Measurements from ENCODE around the gene NPTXR.
"Not testable (repeated sequence)": the region's sequence is repeated elsewhere in the genome, so short reads cannot be mapped to it uniquely, and the experiment has no call there.

NPTXR gene

GRCh38 chr22:38805041-38805593 is 38.7 kb downstream of the NPTXR start:
- not testable (repeated sequence) for H3K79me1 ChIP-seq (ENCODE audit: low read length); H2BK5ac ChIP-seq (ENCODE audit: low read depth, low read length, poor library complexity); H3K14ac ChIP-seq (ENCODE audit: low read length); H4K8ac ChIP-seq (ENCODE audit: low read depth, low read length); H4K91ac ChIP-seq (ENCODE audit: low read depth, low read length); H3K18ac ChIP-seq (ENCODE audit: low read length); H3K9me3 ChIP-seq (ENCODE audit: insufficient read depth, low read depth, low read length); H2BK12ac ChIP-seq (ENCODE audit: low read length); DNase-seq; H3K36me3 ChIP-seq (ENCODE audit: control insufficient read depth in 1 of 2, insufficient read depth in 2 of 2, low read length in 2 of 2); H3K4me1 ChIP-seq (ENCODE audit: control insufficient read depth in 1 of 2, insufficient read depth in 2 of 2, low read length in 2 of 2); H3K4ac ChIP-seq (ENCODE audit: low read depth, low read length); H3K9ac ChIP-seq (ENCODE audit: low read length); H3K4me2 ChIP-seq (ENCODE audit: low read length); H3K27me3 ChIP-seq (ENCODE audit: insufficient read depth, low read length); H2BK120ac ChIP-seq (ENCODE audit: insufficient read depth, low read length, poor library complexity); H3K23ac ChIP-seq (ENCODE audit: low read length); H3K79me2 ChIP-seq (ENCODE audit: control insufficient read depth, insufficient read depth, low read length, poor library complexity); H2AFZ ChIP-seq (ENCODE audit: insufficient read depth, low read length, poor library complexity); H2AK5ac ChIP-seq (ENCODE audit: low read length); H3K4me3 ChIP-seq (ENCODE audit: low read depth, low read length); H4K12ac ChIP-seq (ENCODE audit: low read depth, low read length); H3K27ac ChIP-seq (ENCODE audit: low read depth, low read length)
- no CpG with 5 or more reads among the region's 8 CpGs for WGBS (ENCODE audit: extremely low coverage, insufficient coverage, insufficient read length)

DNA sequence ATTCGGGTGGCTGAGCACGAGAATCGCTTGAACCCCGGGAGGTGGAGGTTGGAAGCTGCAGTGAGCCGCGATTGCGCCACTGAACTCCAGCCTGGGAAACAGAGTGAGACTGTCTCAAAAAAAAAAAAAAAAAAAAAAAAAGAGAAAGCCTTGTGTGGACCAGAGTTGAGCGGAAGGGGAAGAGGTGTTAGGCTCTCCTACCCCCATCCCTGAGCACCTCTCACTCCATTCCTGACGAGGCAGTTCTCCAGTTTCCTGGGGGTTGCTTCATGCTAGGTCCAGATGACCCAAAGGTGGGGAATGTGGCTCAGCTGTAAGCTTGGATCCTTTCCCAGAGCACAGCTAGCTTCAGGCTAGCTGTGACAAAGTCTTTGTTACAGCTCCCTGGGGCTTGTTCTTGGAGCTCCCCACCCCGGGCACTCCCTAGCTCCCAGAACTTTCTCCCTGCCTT is 41.1 kb downstream of the NPTXR start:
- Histone ChIP-seq H4K12ac (ENCODE audit: low read depth, low read length) (no peak overlapping the region), H3K18ac (ENCODE audit: low read length) (no peak overlapping the region), H2BK120ac (ENCODE audit: insufficient read depth, low read length, poor library complexity) (no peak overlapping the region), H3K27me3 (ENCODE audit: insufficient read depth, low read length) (no peaks in the 10 kb centered on the region), H3K79me1 (ENCODE audit: low read length) (no peaks in the 10 kb centered on the region), H3K14ac (ENCODE audit: low read length) (no peak overlapping the region), H3K4me1 (ENCODE audit: control insufficient read depth in 1 of 2, insufficient read depth in 2 of 2, low read length in 2 of 2) (peaks cover 0 to 2% of the 10 kb centered on the region in 2 experiments), H2AK5ac (ENCODE audit: low read length) (no peak overlapping the region), H4K8ac (ENCODE audit: low read depth, low read length) (no peak overlapping the region), H3K4me3 (ENCODE audit: low read depth, low read length) (no peak overlapping the region), H3K23ac (ENCODE audit: low read length) (no peak overlapping the region), H3K9me3 (ENCODE audit: insufficient read depth, low read depth, low read length) (no peaks in the 10 kb centered on the region), H3K36me3 (ENCODE audit: control insufficient read depth in 1 of 2, insufficient read depth in 2 of 2, low read length in 2 of 2) (no peaks in the 10 kb centered on the region), H3K9ac (ENCODE audit: low read length) (no peak overlapping the region), H3K4ac (ENCODE audit: low read depth, low read length) (no peak overlapping the region), H2AFZ (ENCODE audit: insufficient read depth, low read length, poor library complexity) (no peak overlapping the region), H3K79me2 (ENCODE audit: control insufficient read depth, insufficient read depth, low read length, poor library complexity) (no peaks in the 10 kb centered on the region), H3K4me2 (ENCODE audit: low read length) (no peak overlapping the region), H2BK5ac (ENCODE audit: low read depth, low read length, poor library complexity) (no peak overlapping the region), H3K27ac (ENCODE audit: low read depth, low read length) (no peak overlapping the region), H4K91ac (ENCODE audit: low read depth, low read length) (no peak overlapping the region), H2BK12ac (ENCODE audit: low read length) (no peak overlapping the region)
- peak; percentile 97 to 98 for DNase-seq
- WGBS (ENCODE audit: extremely low coverage, insufficient coverage, insufficient read length): no CpG with 5 or more reads among the region's 10 CpGs

DNA sequence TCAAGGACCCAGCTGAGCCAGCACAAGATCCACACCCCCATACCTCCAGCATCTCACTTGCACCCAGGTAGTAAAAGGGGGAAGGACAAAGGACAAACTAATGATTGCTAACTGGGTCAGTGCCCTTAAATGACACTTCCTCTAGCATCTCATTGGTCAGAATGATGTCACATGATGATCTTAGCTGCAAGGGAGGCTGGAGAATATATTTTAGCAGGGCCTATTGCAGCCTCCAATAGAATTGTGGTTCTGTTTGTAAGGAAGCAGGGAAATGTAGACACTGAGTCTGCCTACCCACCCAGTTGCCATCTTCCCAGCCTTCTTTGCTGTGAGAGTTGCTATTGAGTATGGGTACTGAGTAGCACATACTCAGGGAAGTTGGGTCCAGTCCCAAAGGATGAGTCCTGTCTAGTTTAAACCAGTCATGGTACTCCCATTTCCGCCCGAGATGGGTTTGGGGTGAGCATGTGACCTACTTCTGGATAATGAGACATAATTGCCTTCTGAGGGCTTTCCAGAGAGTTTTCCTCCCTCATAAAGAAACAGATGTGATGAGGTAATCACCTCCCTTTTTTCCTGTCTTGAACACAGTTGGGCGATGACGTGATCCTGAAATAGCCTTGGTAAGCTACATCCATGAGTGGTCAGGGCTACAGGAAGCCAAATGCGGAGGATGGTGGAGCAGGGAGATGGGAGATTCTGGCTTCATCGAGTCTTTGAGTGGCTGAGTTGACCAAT is 44.4 kb downstream of the NPTXR start:
- H4K12ac ChIP-seq (ENCODE audit: low read depth, low read length): no peak overlapping the region
- H3K9me3 ChIP-seq (ENCODE audit: insufficient read depth, low read depth, low read length): no peaks in the 10 kb centered on the region
- H2BK5ac ChIP-seq (ENCODE audit: low read depth, low read length, poor library complexity): no peak overlapping the region
- H3K9ac ChIP-seq (ENCODE audit: low read length): no peak overlapping the region
- no peak overlapping the region for H3K27ac ChIP-seq (ENCODE audit: low read depth, low read length)
- no peak overlapping the region for H2BK12ac ChIP-seq (ENCODE audit: low read length)
- H3K79me1 ChIP-seq (ENCODE audit: low read length): no peaks in the 10 kb centered on the region
- H4K91ac ChIP-seq (ENCODE audit: low read depth, low read length): no peak overlapping the region
- no peak overlapping the region for H3K4me3 ChIP-seq (ENCODE audit: low read depth, low read length)
- no peak overlapping the region for H3K18ac ChIP-seq (ENCODE audit: low read length)
- H3K4me2 ChIP-seq (ENCODE audit: low read length): no peak overlapping the region
- H2BK120ac ChIP-seq (ENCODE audit: insufficient read depth, low read length, poor library complexity): no peak overlapping the region
- DNase-seq: peak in 1 of 2 donors; percentile 19
- H3K23ac ChIP-seq (ENCODE audit: low read length): no peak overlapping the region
- no peak overlapping the region for H3K14ac ChIP-seq (ENCODE audit: low read length)
- H2AFZ ChIP-seq (ENCODE audit: insufficient read depth, low read length, poor library complexity): no peak overlapping the region
- H3K27me3 ChIP-seq (ENCODE audit: insufficient read depth, low read length): peaks cover 2% of the 10 kb centered on the region
- H3K36me3 ChIP-seq (ENCODE audit: control insufficient read depth in 1 of 2, insufficient read depth in 2 of 2, low read length in 2 of 2): no peaks in the 10 kb centered on the region
- H3K4me1 ChIP-seq (ENCODE audit: control insufficient read depth in 1 of 2, insufficient read depth in 2 of 2, low read length in 2 of 2): peaks cover 0 to 2% of the 10 kb centered on the region in 2 experiments
- no peak overlapping the region for H4K8ac ChIP-seq (ENCODE audit: low read depth, low read length)
- H3K4ac ChIP-seq (ENCODE audit: low read depth, low read length): no peak overlapping the region
- no peak overlapping the region for H2AK5ac ChIP-seq (ENCODE audit: low read length)
- WGBS (ENCODE audit: extremely low coverage, insufficient coverage, insufficient read length): no CpG with 5 or more reads among the region's 6 CpGs
- H3K79me2 ChIP-seq (ENCODE audit: control insufficient read depth, insufficient read depth, low read length, poor library complexity): no peaks in the 10 kb centered on the region

DNA sequence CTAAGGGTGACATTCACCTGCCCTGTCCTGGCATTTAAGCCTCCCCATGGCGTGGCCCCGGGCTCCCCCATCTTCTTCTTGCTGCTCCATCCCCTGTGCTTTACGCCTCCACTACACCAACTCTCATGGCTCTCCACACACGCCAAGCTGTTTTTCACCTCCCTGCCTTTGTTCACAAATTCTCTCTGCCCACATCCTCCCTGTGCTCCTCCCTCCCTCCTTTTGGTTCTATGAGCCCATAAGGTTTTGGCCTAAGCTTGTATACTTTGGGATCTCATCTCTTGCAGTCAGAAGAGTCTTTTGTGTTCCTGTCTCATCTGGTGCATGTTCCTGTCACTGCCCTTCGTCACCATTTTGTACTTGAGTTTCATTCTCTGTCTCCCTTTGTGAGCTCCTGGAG is 45.3 kb downstream of the NPTXR start:
- Histone ChIP-seq H3K9ac (ENCODE audit: low read length) (no peak overlapping the region), H2AFZ (ENCODE audit: insufficient read depth, low read length, poor library complexity) (no peak overlapping the region), H3K27ac (ENCODE audit: low read depth, low read length) (no peak overlapping the region), H3K4me2 (ENCODE audit: low read length) (no peak overlapping the region), H3K79me2 (ENCODE audit: control insufficient read depth, insufficient read depth, low read length, poor library complexity) (peaks cover 2% of the 10 kb centered on the region), H2BK120ac (ENCODE audit: insufficient read depth, low read length, poor library complexity) (no peak overlapping the region), H3K4ac (ENCODE audit: low read depth, low read length) (no peak overlapping the region), H3K18ac (ENCODE audit: low read length) (no peak overlapping the region), H3K27me3 (ENCODE audit: insufficient read depth, low read length) (peaks cover 2% of the 10 kb centered on the region), H4K12ac (ENCODE audit: low read depth, low read length) (no peak overlapping the region), H3K4me1 (ENCODE audit: control insufficient read depth in 1 of 2, insufficient read depth in 2 of 2, low read length in 2 of 2) (peaks cover 0 to 2% of the 10 kb centered on the region in 2 experiments), H4K91ac (ENCODE audit: low read depth, low read length) (no peak overlapping the region), H2AK5ac (ENCODE audit: low read length) (no peak overlapping the region), H4K8ac (ENCODE audit: low read depth, low read length) (no peak overlapping the region), H2BK5ac (ENCODE audit: low read depth, low read length, poor library complexity) (no peak overlapping the region), H3K4me3 (ENCODE audit: low read depth, low read length) (no peak overlapping the region), H2BK12ac (ENCODE audit: low read length) (no peak overlapping the region), H3K36me3 (ENCODE audit: control insufficient read depth in 1 of 2, insufficient read depth in 2 of 2, low read length in 2 of 2) (no peaks in the 10 kb centered on the region), H3K79me1 (ENCODE audit: low read length) (peaks cover 3% of the 10 kb centered on the region), H3K23ac (ENCODE audit: low read length) (no peak overlapping the region), H3K14ac (ENCODE audit: low read length) (no peak overlapping the region), H3K9me3 (ENCODE audit: insufficient read depth, low read depth, low read length) (no peaks in the 10 kb centered on the region)
- WGBS (ENCODE audit: extremely low coverage, insufficient coverage, insufficient read length): no CpG with 5 or more reads among the region's 5 CpGs
- DNase-seq: peak; percentile 4 to 19

Data from trophoblast cell (in vitro differentiated cells and primary cell).